GM19025 (cell line): ENCODE measurements around the gene TMEM87A.

Experiments used
- ATAC-seq: cut with Tn5 transposase; IDR thresholded peaks from one replicate; pipeline ENCODE4 v1.9.1; 2021; ENCODE audit warnings: mild to moderate bottlenecking, low read depth, moderate library complexity; ENCODE audit not compliant: unreplicated experiment

TMEM87A gene

GRCh38 chr15:42166225-42166940, 106.8 kb downstream of the TMEM87A start:
- ATAC-seq = no peak

DNA sequence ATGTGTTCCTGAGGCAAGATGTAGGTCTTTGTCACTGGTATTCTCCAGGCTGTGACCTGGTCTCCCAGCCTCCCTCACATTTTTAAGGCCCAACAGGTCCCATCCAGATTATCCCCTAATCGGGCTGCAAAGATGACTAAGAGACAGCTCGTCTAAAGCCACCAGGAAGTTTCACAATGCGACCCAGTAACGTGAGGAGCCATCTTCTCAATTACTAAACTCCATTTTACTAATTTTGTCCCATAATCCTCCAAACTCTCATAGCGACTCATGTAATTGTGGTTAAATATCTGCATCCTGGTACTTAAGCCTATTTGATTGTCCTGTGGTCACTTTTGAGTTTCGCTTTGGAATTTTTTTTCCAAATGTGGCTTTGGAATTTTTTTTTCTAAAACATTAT, 108.1 kb downstream of the TMEM87A start:
- ATAC-seq = no peak

DNA sequence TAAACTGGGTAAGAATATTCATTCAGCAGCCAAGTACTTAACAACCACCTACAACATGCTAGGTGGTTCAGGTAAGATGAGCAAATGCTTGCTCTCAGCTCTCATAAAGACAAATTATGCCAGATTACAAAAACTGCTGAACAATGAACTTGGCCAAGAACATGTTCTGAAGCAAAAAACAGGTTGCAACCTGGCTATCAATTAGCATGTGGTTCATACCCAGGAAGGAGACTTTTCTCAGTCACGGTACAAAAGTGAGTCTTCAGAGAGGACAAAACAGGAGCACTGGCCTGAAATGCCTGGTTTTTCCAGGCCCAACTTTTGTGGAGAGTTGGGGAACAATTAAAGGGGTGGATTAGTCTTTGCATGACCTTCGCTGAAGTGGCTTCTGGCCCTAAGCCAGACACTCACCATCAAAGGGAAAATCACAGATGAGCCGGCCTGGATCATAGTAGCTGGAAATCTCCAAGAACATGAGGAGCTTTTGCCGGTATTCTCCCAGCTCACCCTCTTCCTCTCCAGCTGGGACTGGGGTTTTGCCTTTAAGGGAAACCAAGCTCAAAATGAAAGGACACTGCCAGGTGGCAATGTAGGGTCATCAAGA, 109.2 kb downstream of the TMEM87A start:
- no peak for ATAC-seq

DNA sequence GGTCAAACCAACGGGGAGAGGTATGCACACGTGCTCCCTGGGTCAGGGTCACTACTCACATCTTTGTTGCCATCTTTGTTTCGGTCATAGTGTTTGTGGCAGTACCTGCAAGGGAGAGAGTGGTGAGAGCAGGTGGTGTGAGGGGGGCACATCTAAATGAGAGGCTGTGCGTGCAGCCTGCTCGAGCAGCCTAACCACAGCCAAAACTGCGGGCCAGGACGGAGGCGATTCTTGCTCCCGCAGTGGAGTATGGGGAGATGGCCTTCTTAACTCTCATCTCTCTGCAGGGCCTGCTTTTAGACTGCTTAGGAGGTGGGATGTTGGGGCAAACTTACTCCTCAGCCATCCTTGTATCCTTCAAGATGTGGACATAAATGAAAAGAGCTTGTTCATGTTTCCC, 109.9 kb downstream of the TMEM87A start:
- ATAC-seq = no peak
